ENCODE measurements around the gene APBA2.

The APBA2 gene

DNA sequence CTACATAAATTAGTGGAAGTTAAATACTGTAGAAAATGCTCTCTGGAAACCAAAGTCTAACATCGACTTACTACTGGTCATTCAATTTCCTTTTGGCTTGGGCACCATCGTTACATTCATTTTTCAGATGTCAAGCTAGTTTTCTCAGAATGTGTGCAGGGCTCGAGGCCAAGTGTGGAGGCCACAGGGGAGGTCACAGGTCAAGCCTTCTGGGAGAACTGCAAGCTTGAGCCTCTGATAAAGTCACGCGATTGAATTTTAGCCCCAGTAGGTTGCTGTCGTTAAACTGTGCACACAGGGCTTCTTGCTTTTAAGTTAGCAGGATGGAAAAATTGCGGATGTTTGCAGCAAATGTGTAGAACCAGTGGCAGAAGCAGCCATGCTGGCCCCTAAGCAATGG is 182.2 kb downstream of the APBA2 start:
- DNase-seq, result no peak

GRCh38 chr15:29070471-29071231 is 184.9 kb downstream of the APBA2 start:
- DNase-seq, result no peak

- DNase-seq, result peak; percentile 14
Measured at GRCh38 chr15:29071232-29071881, 185.6 kb downstream of the APBA2 start.

DNA sequence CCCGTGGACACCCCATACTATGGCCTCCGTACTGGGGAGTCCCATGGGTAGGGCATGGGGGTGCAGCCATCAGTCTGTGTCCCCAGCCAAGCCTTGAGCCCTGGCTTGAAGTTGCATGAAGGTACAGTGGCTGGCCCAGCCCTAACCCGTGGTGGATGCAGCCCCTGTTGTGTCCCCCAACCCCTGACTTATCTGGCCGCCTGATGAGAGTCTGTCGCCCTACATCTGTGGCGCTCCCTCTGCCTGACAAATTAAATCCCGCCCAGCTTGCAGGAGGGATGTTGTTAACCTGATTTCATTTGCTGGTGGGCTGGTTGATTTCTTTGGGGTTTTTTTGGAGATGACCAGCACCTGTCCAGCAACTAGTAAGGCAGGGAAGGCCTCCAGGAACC is 186.1 kb downstream of the APBA2 start:
- DNase-seq, result no peak

GRCh38 chr15:29072444-29072843 is 186.7 kb downstream of the APBA2 start:
- no peak for DNase-seq

GRCh38 chr15:29074045-29074444 is 188.3 kb downstream of the APBA2 start:
- DNase-seq, result peak; percentile 10

DNA sequence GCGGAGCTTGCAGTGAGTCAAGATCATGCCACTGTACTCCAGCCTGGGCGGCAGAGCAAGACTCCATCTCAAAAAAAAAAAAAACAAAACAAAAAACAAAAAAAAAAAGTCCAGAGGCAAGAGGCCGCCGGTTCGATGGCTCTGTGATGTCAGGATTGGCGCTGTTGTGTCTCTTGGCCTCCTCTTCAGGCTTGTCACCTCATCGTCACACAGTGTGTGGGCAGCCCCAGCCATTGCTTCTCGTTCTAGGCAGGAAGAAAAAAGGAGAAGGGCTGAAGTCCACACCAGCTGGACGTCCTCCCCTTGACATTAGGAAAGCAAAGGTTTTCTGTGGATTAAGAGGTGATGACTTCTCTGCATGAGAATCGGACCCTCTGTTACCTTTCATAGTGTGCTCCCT is 192.8 kb downstream of the APBA2 start:
- no peak for DNase-seq

GRCh38 chr15:29079479-29079878 is 193.7 kb downstream of the APBA2 start:
- DNase-seq, result no peak

- DNase-seq, result no peak
Measured at GRCh38 chr15:29081781-29082180, 196.0 kb downstream of the APBA2 start.

DNA sequence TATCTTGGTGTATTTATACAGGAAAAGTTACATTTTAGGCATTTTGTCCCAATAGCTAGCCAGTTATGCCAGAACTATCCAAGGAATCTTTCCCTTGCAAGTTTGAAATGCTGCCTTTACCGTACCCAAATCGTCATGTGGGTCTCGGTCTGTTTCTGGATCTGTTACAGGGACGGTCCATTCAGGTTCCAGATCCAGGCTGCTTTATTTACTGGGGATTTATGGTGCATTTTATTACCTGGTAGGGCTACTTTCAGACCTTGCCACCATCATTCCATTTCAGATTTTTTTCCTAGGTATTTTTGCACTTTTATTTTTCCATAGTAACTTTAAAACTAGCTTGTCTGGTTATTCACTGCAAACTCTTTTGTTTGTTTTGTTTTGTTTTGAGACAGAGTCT is 197.4 kb downstream of the APBA2 start:
- DNase-seq, result no peak

DNA sequence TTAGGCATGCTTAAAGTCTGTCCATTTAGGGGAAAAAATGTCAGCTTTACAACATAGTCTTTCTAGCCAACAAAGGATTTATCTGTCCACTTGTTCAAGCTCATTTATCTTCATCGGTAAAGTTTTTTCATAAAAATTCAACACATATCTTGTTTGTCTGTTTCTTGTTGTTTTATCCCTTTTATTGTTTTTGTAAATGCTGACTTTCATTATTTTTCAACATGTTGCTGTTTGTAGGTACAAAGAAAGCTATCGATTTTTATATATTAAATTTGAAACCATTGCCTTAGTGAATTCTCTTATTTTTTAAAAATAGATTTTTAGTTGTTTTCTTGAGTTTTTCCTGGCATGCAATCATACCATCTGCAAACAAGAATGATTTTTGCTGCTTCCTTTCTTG is 198.1 kb downstream of the APBA2 start:
- DNase-seq, result no peak

DNA sequence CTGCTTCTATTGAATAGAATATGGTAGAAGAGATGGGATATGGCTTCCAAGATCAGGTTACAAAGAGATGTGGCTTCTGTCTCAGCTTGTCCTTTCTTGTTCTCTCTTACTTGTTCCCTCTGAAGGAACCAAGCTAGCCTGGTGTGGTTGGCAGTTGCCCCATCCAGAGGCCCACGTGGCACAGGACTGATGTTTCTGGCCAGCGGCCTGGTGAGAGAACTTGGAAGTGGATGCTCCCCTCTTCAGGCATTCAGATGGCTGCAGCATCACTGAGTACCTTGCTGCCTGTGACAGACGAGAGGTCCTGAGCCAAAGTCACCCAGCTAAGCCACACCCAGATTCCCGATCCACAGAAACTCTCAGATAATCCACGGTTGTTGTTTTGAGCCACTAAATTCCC is 200.2 kb downstream of the APBA2 start:
- no peak for DNase-seq

GRCh38 chr15:29086891-29087290 is 201.1 kb downstream of the APBA2 start:
- no peak for DNase-seq

- DNase-seq, result no peak
Measured at GRCh38 chr15:29087521-29088285, 201.9 kb downstream of the APBA2 start.

GRCh38 chr15:29088666-29089065 is 202.9 kb downstream of the APBA2 start:
- DNase-seq, result no peak

DNA sequence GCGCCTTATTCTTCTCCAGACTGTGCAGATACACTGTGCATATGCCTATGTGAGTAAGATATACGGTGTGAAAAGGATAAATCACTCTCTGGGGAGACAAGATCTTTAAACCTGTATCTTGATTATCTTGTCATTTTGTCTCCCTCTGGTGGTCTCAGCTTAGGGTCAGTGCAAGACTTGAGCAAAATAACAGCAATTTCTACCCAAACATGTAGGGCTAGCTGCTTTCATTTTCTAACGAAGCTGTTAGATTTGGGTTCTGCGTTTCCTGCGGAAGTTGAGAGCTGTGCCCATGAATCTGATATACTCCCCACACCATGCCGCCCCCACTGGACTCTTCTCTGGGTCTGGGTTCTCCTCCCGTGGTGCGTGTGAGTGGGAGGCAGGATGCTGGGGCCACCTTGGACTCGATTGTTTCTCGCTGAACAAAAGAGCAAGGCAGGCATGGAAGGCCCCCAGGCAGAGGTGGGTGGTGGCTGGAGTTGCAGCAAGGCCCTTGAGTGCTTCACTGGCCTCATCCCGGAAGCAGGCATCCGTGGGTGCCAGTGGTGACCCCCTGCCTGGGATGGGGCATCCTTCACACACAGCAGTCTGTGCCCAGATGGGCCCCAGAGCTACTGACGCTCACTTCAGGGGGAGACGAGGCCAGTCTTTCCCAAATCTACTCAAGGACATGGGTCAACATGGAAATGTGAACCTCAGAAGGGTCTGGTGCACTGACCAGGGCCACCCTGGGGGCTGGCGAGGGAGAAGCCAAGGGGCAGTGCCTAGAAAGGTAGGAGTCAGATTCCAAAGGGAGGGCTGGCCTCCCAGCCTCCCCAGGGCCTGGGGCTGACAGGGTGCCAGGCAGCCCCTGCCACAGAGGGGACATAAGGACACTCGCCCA is 204.2 kb downstream of the APBA2 start:
- DNase-seq, result peak; percentile 24

DNA sequence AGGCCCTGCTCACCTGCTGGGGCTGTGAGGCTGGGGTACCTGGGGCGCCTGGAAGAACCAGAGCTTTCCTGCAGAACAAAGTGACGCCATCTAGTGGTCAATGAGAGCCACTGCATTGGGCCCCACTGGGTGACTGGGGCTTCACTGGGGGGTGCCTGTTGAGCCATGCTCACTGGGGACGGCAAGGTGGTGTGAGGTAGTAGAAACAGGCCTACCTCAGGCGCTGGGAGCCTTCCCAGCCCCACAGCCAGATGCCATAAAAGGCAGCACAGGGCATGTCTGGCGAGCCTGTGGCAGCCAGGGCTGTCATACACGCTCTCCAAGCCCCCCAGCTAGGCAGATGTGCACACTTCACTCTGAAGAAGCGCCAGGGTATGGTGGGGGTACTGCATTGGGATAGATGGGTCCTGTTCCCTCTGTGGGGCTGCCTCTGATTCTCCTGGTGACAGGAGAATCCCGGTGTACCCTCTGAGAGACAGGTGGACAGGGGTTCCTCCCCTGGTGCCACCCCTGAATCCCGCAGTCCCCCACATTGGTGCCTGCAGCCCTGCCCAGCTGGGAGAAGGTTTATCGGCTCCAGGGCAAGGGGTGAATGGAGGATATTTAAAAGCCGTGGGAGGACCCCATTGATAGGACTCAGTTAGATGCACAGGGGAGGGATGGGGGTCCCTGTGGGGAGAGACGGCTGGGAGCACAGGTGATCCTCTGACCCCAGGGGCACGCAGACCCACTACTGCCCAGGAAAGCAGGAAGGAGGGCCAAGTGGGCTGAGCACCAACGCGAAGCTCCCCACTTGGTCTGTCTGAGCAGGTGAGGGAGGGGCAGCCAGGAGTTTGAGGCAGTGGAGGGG is 205.1 kb downstream of the APBA2 start:
- DNase-seq, result peak; percentile 15

DNA sequence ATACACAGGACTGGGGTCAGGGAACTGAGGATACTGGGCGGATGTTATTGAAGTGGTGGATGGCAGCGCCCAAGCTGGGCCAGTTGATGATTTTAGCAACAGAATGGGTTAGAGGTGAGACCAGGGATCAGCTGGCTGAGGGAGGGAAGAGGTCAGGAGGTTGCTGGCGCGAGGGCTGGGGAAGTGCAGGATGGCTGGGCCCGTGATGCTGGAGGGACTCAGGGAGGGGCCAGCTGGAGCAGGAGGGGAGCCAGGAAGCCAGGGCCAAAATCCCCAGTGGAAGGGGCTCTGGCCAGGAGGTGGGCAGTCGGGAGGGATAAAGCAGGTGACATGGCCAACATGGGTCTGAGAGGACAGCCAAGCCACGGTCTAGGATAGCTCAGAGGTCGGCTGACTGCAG is 205.9 kb downstream of the APBA2 start:
- DNase-seq, result no peak

GRCh38 chr15:29092376-29093064 is 206.7 kb downstream of the APBA2 start:
- DNase-seq, result no peak

DNA sequence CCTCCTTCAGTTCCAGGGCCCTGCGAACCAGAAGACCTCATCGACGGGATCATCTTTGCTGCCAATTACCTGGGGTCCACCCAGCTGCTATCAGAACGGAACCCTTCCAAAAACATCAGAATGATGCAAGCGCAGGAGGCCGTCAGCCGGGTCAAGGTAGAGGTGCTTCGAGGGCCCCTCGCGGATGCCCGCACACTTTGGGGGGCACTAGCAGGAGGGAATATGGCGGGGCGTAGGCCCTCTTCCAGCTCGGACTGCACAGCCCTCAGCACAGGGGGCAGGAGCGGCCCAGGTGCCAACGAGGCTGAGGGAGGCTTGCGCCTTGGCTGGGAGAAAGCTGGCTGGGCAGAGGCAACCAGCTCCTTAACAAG is 207.3 kb downstream of the APBA2 start:
- DNase-seq, result no peak

DNA sequence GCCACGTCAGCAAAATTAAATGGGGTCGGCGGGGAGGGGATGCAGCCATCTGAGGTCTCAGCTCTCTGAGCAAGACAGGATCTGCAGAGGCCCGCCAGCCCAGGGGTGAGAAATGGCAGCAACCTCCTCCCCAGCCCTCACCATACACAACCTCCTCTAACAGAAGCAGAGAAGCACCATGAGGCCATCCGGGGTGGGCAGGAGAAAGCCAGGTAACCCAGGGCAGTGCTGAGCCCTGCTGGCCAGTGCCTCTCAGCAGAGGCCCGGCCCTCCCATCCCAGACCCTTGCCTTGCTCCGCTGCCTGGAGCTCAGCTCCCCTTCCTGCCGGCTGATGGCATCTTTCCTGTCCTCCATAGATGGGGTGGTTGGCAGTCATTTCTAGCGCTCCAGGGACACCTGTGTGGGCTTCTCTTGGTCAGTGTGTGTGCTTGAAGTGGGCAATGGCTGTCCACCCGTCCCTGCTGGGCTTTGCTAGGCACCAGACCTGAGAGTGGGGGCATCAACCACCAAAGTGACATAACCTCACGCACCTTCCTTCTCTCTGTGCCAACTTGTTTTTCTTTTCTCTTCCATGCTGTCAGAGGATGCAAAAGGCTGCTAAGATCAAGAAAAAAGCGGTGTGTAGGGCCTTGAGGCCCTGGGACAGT is 208.0 kb downstream of the APBA2 start:
- no peak for DNase-seq
